A549 treated with AZD2906 at 1 μM for 4 hours (cell line): ENCODE measurements around the gene SPATA2. TPM values are rescaled to one million over a fixed set of nuclear protein-coding genes. Genes with fewer than 3 reads are reported as not detected.

ENCODE experiments used
- total RNA-seq: library from RNA; stranded (reverse); fragments of 200-300 nt; extraction: Qiagen RNA extraction; gene quantifications from 5 replicates; pipeline ENCODE4 v1.2.3, GENCODE V29; 2022

The SPATA2 gene, protein sequence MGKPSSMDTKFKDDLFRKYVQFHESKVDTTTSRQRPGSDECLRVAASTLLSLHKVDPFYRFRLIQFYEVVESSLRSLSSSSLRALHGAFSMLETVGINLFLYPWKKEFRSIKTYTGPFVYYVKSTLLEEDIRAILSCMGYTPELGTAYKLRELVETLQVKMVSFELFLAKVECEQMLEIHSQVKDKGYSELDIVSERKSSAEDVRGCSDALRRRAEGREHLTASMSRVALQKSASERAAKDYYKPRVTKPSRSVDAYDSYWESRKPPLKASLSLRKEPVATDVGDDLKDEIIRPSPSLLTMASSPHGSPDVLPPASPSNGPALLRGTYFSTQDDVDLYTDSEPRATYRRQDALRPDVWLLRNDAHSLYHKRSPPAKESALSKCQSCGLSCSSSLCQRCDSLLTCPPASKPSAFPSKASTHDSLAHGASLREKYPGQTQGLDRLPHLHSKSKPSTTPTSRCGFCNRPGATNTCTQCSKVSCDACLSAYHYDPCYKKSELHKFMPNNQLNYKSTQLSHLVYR
- 6.9 to 8.6 TPM (median 8.2 TPM) in 5 replicates for total RNA-seq

DNA sequence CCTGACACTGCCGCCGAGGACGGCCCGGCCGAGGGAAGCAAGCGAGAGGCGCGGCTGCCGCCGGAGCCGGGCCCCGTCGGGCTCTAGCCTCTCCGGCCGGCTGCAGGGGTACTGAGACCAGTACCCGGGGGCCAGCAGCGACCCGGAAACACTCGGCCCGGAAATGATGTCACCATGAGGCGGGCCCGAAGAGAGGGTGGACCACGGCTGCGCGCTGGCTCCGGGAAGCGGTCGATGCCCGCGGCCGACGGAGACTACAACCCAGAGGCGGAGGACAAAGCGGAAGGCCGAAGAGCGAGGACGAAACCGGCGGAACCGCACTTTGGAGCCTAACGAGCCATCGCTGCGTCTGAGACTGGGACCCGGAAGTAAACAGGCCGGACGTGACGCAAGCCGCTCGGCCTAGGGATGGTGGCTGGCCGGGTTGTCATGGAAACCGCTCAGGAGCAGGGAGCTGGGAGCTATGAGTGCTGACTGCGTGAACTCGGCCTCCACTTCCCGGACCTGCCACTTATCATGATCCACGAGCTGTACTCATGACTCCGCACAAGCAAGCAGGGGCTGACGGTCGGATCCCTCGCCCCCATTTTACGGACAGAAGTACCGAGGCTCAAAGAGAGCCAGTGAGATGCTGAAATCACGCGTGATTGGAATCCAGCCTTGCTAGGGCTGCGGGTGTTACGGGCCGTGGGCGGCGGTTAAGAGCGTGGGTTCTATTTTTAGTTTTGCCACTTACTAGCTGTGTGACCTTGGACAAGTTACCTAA, at the start of gene SPATA2:
TSS of gene SPATA2 (minus strand) at position 150 of the 766 bp plus-strand sequence. CDS start 7,039 bp downstream, outside the sequence.

DNA sequence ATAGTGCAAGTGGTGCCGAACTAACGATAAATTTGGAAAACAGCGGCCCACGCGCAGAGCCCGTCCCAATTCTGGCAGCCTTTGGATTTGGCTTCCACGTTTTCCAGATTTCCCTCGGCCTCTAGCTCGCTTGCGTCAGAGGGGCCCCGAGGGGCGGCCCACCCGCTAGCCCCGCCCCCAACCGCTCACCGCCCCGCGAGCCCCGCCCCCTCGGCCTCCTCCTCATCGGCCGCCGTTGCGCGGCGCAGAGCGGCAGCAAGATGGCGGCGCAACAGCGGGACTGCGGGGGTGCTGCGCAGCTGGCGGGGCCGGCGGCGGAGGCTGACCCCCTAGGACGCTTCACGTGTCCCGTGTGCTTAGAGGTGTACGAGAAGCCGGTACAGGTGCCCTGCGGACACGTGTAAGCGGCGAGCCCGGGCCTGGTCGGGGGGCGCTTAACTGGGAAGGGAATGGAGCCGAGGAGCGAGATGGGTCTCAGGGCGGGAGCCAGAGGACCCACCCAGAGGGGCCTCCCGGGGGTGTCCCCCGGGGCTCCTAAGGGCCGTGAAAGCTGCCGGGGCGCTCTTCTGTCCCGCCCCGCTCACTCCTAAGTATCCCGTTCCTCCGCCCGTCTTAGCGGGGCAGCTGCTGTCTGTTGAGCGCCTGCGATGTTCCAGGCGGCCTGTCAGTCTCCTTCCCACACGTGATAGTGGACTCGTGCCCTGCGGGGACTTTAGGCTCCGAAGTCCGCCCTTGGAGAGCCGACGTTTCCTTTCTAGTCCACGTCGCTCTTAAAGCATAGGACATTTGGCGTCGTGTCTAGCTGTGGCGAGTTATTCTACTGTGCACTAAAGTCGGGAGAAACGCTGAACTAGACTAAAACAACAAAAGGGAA, 21.1 kb upstream of the SPATA2 start, which contains the start of gene RNF114:
TSS of gene RNF114 (plus strand) at position 245 of the 874 bp plus-strand sequence. CDS start at position 261, 16 bp downstream.

Other genes starting within 250 kb of the SPATA2 start
- gene B4GALT5, start 201.7 kb downstream of the SPATA2 start, total RNA-seq = 47.9 to 62.5 TPM (median 59.7 TPM) in 5 replicates
- 7.4 to 9.0 TPM (median 8.6 TPM) in 5 replicates for gene SLC9A8, start 102.7 kb downstream of the SPATA2 start, total RNA-seq
- 53.7 to 61.6 TPM (median 58.4 TPM) in 5 replicates for gene RNF114, start 20.9 kb upstream of the SPATA2 start, total RNA-seq
- gene SNAI1, start 67.5 kb upstream of the SPATA2 start, total RNA-seq = 8.2 to 12.9 TPM (median 11.8 TPM) in 5 replicates
- 96.0 to 137 TPM (median 102 TPM) in 5 replicates for gene UBE2V1, start 197.6 kb upstream of the SPATA2 start, total RNA-seq
- 46.0 to 63.1 TPM (median 58.4 TPM) in 5 replicates for gene PEDS1, start 238.2 kb upstream of the SPATA2 start, total RNA-seq